Progenitor cell of endocrine pancreas (in vitro differentiated cells): ENCODE data around the gene PMFBP1. TPM values are rescaled to one million over a fixed set of nuclear protein-coding genes. Genes with fewer than 3 reads are reported as not detected.

ENCODE experiments used
- DNase-seq: peaks from one replicate; pipeline ENCODE4 v3.0.0; 2021; ENCODE audit warnings: low spot score; ENCODE audit not compliant: unreplicated experiment
- H3K27ac Mint-ChIP-seq: 2 replicates; pipeline ENCODE4 v1.8.0; 2021; ENCODE audit warnings: mild to moderate bottlenecking, moderate library complexity, mixed read lengths
- H3K27me3 Mint-ChIP-seq: 2 replicates; pipeline ENCODE4 v1.8.0; 2021; ENCODE audit warnings: mixed read lengths
- H3K36me3 Mint-ChIP-seq: 2 replicates; pipeline ENCODE4 v1.8.0; 2022; ENCODE audit warnings: mixed read lengths; ENCODE audit not compliant: insufficient read depth
- H3K4me1 Mint-ChIP-seq: 2 replicates; pipeline ENCODE4 v1.8.0; 2021; ENCODE audit warnings: low read depth, mixed read lengths
- H3K4me3 Mint-ChIP-seq: 2 replicates; pipeline ENCODE4 v1.8.0; 2021; ENCODE audit warnings: low read depth, mild to moderate bottlenecking, moderate library complexity, mixed read lengths
- H3K9me3 Mint-ChIP-seq: 2 replicates; pipeline ENCODE4 v1.8.0; 2021; ENCODE audit warnings: low read depth, mixed read lengths
- CTCF ChIP-seq: fragments of 200-600 bp; sonication (generic); IDR thresholded peaks from one replicate; pipeline ENCODE4 v1.5.0; 2021; ENCODE audit warnings: antibody characterized with exemption, mild to moderate bottlenecking; ENCODE audit not compliant: unreplicated experiment
- total RNA-seq: library from RNA; stranded (reverse); gene quantifications from 2 replicates; pipeline ENCODE4 v1.2.1, GENCODE V29; 2021

Gene PMFBP1
- total RNA-seq, 1 donor from 2014 or later, result 3.9 TPM

DNA sequence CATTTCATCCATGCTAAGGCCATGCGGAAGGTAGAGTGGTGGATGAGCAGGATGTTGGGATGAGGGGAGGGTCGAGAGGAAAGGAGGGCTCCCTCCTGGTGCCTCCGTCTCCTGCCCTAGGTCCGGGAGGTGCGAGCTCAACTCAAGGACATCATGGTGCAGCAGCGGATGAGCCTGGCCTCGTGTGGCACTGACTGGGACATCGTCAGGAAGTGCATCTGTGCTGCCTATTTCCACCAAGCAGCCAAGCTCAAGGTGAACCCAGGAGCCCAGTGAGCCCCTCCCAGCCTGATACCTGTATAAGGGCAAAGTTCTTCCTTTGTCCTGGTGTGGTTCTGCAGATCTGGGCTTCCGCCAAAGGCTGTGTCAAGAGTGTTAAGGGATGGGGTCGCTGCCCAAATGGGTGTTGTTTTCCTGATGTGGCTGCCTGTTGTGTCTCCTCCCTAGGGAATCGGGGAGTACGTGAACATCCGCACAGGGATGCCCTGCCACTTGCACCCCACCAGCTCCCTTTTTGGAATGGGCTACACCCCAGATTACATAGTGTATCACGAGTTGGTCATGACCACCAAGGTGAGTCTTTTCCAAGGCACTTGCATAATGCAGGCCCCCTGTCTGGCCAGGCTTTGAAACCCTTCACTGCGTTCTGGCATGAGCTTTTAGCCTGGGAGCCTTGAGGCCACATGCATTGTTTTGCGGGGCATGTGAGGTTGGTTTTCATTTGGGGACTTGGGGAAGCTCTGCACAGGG, 63.4 kb downstream of the PMFBP1 start:
- Mint-ChIP-seq H3K9me3 (no peaks in the 10 kb centered on the region), H3K4me3 (no peak overlapping the region), H3K36me3 (peaks cover 29% of the 10 kb centered on the region), H3K4me1 (no peaks in the 10 kb centered on the region), H3K27me3 (no peaks in the 10 kb centered on the region), H3K27ac (no peak overlapping the region)
- DNase-seq, result no peak
- no peak for TF ChIP-seq CTCF

DNA sequence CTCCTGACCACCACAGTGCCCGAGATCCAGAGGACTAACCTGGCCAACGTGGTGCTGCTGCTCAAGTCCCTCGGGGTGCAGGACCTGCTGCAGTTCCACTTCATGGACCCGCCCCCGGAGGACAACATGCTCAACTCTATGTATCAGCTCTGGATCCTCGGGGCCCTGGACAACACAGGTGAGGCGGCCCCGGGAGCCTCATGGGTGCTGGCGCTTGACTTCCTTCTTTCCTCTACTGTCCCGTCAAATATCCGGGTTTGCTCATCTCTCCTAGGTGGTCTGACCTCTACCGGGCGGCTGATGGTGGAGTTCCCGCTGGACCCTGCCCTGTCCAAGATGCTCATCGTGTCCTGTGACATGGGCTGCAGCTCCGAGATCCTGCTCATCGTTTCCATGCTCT, 64.6 kb downstream of the PMFBP1 start:
- Mint-ChIP-seq H3K9me3 (no peaks in the 10 kb centered on the region), H3K4me1 (no peaks in the 10 kb centered on the region), H3K27me3 (no peaks in the 10 kb centered on the region), H3K27ac (no peak overlapping the region), H3K36me3 (peaks cover 35% of the 10 kb centered on the region), H3K4me3 (no peak overlapping the region)
- DNase-seq, result no peak
- no peak for TF ChIP-seq CTCF

DNA sequence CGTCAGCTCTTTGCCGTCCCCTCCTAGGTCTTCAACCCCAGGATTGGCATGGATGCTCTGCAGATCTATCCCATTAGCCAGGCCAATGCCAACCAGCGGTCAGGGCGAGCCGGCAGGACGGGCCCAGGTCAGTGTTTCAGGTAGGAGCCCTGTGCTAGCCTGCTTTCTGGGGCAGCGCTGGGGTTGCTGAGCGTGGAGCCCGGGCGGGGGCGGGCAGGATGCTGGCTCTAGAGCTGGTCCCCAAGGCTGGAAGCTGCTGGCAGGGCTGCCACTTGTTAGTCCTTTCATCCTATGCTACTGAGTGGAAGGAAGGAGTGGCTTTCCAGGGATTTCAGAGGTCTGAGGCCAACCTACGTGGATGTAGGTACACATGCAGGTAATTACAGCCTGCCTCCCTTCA, 66.0 kb downstream of the PMFBP1 start:
- TF ChIP-seq CTCF, result no peak
- Mint-ChIP-seq H3K4me3 (no peak overlapping the region), H3K27me3 (no peaks in the 10 kb centered on the region), H3K4me1 (no peaks in the 10 kb centered on the region), H3K9me3 (no peaks in the 10 kb centered on the region), H3K27ac (no peak overlapping the region), H3K36me3 (peaks cover 40% of the 10 kb centered on the region)
- DNase-seq, result no peak

- no peak for DNase-seq
- Mint-ChIP-seq H3K9me3 (no peaks in the 10 kb centered on the region), H3K27ac (no peak overlapping the region), H3K36me3 (peaks cover 32% of the 10 kb centered on the region), H3K27me3 (no peaks in the 10 kb centered on the region), H3K4me3 (no peak overlapping the region), H3K4me1 (no peaks in the 10 kb centered on the region)
- TF ChIP-seq CTCF, result no peak
Observed at GRCh38 chr16:72104905-72105304, 67.0 kb downstream of the PMFBP1 start.

GRCh38 chr16:72101195-72101594, 70.8 kb downstream of the PMFBP1 start:
- Mint-ChIP-seq H3K36me3 (peaks cover 35% of the 10 kb centered on the region), H3K4me3 (no peak overlapping the region), H3K9me3 (no peaks in the 10 kb centered on the region), H3K4me1 (no peaks in the 10 kb centered on the region), H3K27ac (no peak overlapping the region), H3K27me3 (no peaks in the 10 kb centered on the region)
- no peak for DNase-seq
- no peak for TF ChIP-seq CTCF
